NCI-H524 (cell line): ENCODE measurements around the gene KCNC1.
A peak's percentile ranks its signal among the peaks of the same experiment; 100 is the strongest.

ENCODE experiments used
- DNase-seq, 2 experiments: peaks; one replicate each; lab custom pipeline; 2025; lab: John Stamatoyannopoulos, UW

The KCNC1 gene

GRCh38 chr11:17734418-17734911 lies at the start of gene KCNC1:
TSS of gene KCNC1 (plus strand) at chr11:17734781. CDS start at chr11:17736003, 1,222 bp downstream.
- peak; percentile 53 to 78 for DNase-seq

GRCh38 chr11:17686231-17686980 lies 48.2 kb upstream of the KCNC1 start:
- peak; percentile 41 to 82 for DNase-seq

GRCh38 chr11:17687946-17688670 lies 46.5 kb upstream of the KCNC1 start:
- DNase-seq = peak; percentile 83 to 91

- peak in 1 of 2 experiments; percentile 24 for DNase-seq
Observed at GRCh38 chr11:17691550-17691949, 43.0 kb upstream of the KCNC1 start.

GRCh38 chr11:17691976-17692375 lies 42.6 kb upstream of the KCNC1 start:
- DNase-seq = no peak

GRCh38 chr11:17692931-17693330 lies 41.6 kb upstream of the KCNC1 start:
- no peak for DNase-seq

GRCh38 chr11:17693531-17693930 lies 41.0 kb upstream of the KCNC1 start:
- DNase-seq = no peak

- DNase-seq = no peak
Observed at GRCh38 chr11:17694494-17695110, 40.0 kb upstream of the KCNC1 start.

- DNase-seq = no peak
Observed at GRCh38 chr11:17695454-17696441, 38.8 kb upstream of the KCNC1 start.

GRCh38 chr11:17696741-17697140 lies 37.8 kb upstream of the KCNC1 start:
- no peak for DNase-seq

- no peak for DNase-seq
Observed at GRCh38 chr11:17697175-17697949, 37.2 kb upstream of the KCNC1 start.

GRCh38 chr11:17699147-17700114 lies 35.1 kb upstream of the KCNC1 start:
- peak; percentile 93 to 96 for DNase-seq

- DNase-seq = no peak
Observed at GRCh38 chr11:17700991-17701390, 33.6 kb upstream of the KCNC1 start.

GRCh38 chr11:17702876-17703275 lies 31.7 kb upstream of the KCNC1 start:
- no peak for DNase-seq

- peak; percentile 63 to 81 for DNase-seq
Observed at GRCh38 chr11:17703951-17704350, 30.6 kb upstream of the KCNC1 start.

- DNase-seq = no peak
Observed at GRCh38 chr11:17707830-17708229, 26.8 kb upstream of the KCNC1 start.

- DNase-seq = no peak
Observed at GRCh38 chr11:17711836-17712235, 22.7 kb upstream of the KCNC1 start.

- no peak for DNase-seq
Observed at GRCh38 chr11:17713851-17714250, 20.7 kb upstream of the KCNC1 start.

- DNase-seq = peak in 1 of 2 experiments; percentile 52
Observed at GRCh38 chr11:17714356-17714854, 20.2 kb upstream of the KCNC1 start.
